Caki2 (cell line): ENCODE measurements around the gene CAP2. TPM values are rescaled to one million over a fixed set of nuclear protein-coding genes. Genes with fewer than 3 reads are reported as not detected.
"Not testable (repeated sequence)": the region's sequence is repeated elsewhere in the genome, so short reads cannot be mapped to it uniquely, and the experiment has no call there.

ENCODE experiments used
- DNase-seq: peaks from one replicate; pipeline ENCODE4 v3.0.0-alpha.2; 2015; ENCODE audit warnings: low read depth
- in situ Hi-C: cut with HindIII; loops from 2 replicates; pipeline ENCODE4 v1.10.0; 2016; ENCODE audit warnings: low sequenced_read_pairs, low pct_unique_long_range_greater_than_20kb, mixed read lengths
- total RNA-seq: library from RNA; depleted of rRNA; stranded (reverse); fragments of >200 nt; shearing (Covaris generic); gene quantifications from 2 replicates; pipeline ENCODE4 v1.2.3, GENCODE V29; 2014; ENCODE audit warnings: low replicate concordance

Gene CAP2
- total RNA-seq, 1 experiment from 2014 or later, result 16.5 TPM

DNA sequence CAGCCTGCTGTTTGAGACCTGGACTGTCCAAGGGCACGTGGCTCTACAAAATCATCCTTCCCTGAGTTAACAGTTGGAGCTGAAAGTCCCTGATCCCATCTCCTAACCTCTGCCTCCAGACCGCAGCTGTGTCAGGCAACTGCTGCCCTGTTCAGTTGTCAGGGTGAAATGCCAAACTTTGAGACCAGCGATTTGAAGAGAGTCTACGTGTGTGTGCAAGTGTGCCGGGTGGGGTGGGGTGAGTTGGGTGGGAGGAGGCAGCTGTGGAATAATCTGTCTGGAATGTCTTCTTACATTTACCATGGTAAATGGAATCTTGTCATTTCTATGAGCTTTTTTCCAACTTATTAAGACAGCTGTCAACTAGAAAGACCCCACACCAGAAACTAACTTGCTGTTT lies 125.7 kb downstream of the CAP2 start:
- in situ Hi-C loops, result no loop called here
- DNase-seq, result no peak

GRCh38 chr6:17525637-17526036 lies 132.2 kb downstream of the CAP2 start:
- no peak for DNase-seq
- in situ Hi-C loops, result no loop called here

DNA sequence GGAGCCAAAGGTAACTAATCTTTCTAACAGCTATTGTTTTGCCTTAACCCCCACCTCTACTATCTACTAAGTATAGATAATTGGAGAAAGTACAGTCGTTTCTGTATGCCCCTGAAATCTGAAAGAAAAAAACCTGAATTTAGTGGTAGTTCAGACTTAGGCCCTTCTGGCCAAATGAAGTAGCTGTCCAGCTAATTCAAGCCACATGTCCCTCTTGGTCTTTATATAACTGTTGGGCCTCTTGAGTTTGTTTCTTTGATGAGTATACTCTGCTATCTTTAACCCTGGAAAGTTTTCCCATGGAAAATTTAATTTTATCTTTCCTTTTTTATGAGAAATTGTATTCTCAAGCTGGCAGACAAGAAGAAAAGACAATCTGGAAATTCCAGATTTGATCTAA lies 133.7 kb downstream of the CAP2 start:
- DNase-seq, result no peak
- in situ Hi-C loops, result no loop called here

GRCh38 chr6:17530321-17530835 lies 137.0 kb downstream of the CAP2 start:
- in situ Hi-C loops, result no loop called here
- DNase-seq, result no peak

- in situ Hi-C loops, result no loop called here
- DNase-seq, result no peak
These were observed 143.2 kb downstream of the CAP2 start for GRCh38 chr6:17536586-17536985.

DNA sequence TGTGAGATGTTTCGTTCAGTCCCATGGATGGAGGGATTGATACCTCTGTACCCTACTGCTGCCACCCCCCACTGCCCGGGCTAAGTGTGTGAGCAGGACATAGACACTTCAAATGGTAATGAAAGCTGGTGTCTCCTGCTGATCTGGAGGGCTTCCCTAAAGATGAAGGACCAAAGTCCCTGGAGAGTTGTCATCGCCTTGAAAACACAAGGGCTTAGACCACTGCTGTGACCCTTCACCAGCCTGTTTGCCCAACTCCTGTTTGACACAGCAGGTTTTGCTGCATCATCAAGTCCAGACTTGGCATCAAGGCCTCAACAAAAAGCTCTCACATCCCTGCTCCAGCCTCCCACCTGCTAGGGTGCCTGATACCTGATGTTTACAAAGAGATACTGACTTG lies 148.8 kb downstream of the CAP2 start:
- in situ Hi-C loops, result no loop called here

GRCh38 chr6:17545681-17546080 lies 152.3 kb downstream of the CAP2 start:
- DNase-seq, in situ Hi-C loops: not testable (repeated sequence)

More for the DNA sequence above, 148.8 kb downstream of the CAP2 start:
- no peak for DNase-seq

DNA sequence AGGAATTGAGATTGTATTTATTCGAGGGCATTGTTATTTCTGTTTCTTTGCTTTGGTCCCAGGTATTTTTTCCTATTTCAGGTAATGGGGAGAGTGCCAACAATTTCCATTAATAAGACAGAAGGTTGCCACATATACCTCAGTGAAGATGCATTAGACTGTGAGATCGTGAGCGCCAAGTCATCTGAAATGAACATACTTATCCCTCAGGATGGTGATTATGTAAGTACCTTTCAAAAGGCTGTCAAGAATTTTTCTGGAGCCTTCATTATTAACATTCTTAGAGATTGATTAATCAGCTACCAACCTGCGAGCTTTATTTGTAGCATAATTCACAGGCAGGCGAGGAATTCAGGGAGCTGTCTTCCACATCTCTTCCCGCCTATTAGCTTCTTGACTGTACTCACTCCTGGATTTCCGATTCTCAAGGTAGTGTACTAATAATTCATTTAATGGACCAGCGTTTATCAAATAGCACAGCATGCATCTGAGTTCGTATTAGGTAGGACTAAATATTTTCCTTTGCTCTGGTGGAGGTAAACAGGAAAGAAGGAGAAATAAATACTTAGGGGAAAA lies 158.1 kb downstream of the CAP2 start:
- DNase-seq, result no peak
- in situ Hi-C loops, result no loop called here

DNA sequence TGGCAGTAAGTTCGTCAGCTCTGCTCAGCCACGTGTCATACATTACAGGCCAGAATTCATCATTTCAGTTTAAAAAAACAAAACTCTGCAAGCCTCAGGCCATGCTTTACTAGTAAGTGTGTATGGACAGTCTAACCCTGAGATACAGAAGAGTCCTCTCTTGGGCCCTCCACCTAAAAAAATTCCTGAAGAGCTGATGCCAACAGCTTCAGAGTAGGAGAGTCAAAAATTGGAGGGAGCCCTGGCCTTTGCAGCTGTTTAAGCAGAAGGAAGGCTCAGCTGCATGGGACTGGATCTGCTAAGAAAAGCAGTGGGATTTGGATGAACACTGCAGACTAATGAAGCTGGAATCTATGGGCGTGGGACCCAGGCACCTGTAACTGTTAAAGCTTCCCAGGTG lies 159.5 kb downstream of the CAP2 start:
- no peak for DNase-seq
- in situ Hi-C loops, result no loop called here

DNA sequence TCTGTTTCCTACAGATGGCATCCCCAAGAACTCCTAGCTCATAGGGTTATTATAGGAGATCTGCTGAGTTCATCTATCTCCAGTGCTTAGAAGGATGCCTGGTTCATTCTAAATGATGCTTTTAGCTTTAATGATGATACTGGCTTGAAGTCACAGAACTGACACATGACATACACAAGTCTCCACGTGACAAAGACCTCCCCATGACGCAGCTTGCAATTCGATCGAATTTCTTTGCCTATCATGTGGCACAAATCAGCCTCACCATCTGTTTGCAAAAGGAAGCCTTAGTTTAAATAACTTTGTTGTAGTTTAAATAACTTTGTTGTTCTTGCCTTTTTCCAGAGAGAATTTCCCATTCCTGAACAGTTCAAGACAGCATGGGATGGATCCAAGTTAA lies 162.6 kb downstream of the CAP2 start:
- in situ Hi-C loops, result no loop called here
- no peak for DNase-seq

- peak; percentile 25 for DNase-seq
These were observed 169.2 kb downstream of the CAP2 start for GRCh38 chr6:17562636-17563035.

DNA sequence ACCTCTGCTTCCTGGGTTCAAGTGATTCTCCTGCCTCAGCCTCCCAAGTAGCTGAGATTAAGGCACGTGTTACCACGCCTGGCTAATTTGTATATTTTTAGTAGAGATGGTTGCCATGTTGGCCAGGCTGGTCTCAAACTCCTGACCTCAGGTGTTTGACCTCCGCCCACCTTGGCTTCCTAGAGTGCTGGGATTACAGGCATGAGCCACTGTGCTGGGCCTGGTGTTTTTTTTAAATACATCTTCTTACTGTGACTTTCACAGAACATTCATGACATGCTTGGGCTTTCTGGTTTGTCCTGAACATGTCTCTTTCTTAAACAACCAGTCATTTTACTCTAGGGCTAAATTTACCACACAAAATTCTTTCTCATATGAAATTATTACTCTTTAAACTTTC lies 172.0 kb downstream of the CAP2 start:
- no peak for DNase-seq
- in situ Hi-C loops, result no loop called here

More at GRCh38 chr6:17562636-17563035, 169.2 kb downstream of the CAP2 start:
- in situ Hi-C loops, result no loop called here

DNA sequence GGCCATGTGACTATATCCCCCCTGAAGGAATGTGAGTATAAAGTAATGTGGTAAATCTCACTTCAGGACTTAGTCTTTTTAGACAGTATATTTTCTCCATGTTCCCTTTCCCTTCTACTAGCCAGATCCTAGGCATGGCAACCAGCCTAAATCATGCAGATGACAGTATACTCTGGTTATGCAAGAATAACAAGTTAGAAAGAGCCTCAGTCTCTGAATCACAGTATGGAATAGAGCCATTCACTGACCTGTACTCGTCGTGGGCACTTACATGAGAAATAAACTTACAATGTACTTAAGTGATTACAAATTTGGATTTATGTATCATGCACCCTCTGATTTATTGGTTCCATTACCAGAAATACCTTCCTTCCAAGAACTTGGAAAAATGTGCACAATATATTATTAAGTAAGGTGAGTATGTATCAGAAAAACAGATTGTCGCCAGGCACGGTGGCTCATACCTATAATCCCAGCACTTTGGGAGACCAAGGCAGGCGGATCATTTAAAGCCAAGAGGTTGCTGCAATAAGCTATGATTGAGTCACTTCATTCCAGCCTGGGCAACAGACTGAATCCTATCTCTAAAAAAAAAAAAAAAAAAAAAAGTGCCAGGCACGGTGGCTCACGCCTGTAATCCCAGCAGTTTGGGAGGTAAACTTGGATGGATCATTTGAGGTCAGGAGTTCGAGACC lies 181.6 kb downstream of the CAP2 start:
- no peak for DNase-seq
- in situ Hi-C loops, result no loop called here

- in situ Hi-C loops, result no loop called here
- peak; percentile 25 for DNase-seq
These were observed 183.7 kb downstream of the CAP2 start for GRCh38 chr6:17577059-17577458.

- peak; percentile 83 for DNase-seq
These were observed 187.2 kb downstream of the CAP2 start for GRCh38 chr6:17580518-17581048.

GRCh38 chr6:17581282-17581681 lies 187.9 kb downstream of the CAP2 start:
- in situ Hi-C loops, result not testable (repeated sequence)

More at GRCh38 chr6:17580518-17581048, 187.2 kb downstream of the CAP2 start:
- in situ Hi-C loops, result no loop called here

DNA sequence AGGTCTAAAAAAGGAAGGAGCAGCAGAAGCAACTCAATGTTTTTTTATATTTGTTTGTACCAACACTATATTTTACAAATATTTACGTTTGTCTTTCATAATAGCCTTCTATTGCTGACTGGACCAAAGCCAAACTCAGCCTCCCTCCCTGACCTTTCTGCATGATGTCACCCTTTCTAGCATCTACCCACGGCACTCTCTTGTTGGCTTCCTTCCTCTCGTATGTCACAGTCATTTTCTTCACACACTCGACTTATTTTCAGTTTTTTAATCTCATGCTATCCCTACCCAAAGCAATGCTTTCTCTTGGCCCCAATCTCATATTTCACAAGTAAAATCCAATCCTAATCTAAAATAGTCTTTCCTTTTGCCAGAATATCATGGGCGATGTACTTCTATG lies 190.4 kb downstream of the CAP2 start:
- in situ Hi-C loops, result no loop called here
- DNase-seq, result no peak

More at GRCh38 chr6:17581282-17581681, 187.9 kb downstream of the CAP2 start:
- DNase-seq, result peak; percentile 35

GRCh38 chr6:17584241-17584803 lies 190.9 kb downstream of the CAP2 start:
- in situ Hi-C loops, result no loop called here
- peak; percentile 70 for DNase-seq

DNA sequence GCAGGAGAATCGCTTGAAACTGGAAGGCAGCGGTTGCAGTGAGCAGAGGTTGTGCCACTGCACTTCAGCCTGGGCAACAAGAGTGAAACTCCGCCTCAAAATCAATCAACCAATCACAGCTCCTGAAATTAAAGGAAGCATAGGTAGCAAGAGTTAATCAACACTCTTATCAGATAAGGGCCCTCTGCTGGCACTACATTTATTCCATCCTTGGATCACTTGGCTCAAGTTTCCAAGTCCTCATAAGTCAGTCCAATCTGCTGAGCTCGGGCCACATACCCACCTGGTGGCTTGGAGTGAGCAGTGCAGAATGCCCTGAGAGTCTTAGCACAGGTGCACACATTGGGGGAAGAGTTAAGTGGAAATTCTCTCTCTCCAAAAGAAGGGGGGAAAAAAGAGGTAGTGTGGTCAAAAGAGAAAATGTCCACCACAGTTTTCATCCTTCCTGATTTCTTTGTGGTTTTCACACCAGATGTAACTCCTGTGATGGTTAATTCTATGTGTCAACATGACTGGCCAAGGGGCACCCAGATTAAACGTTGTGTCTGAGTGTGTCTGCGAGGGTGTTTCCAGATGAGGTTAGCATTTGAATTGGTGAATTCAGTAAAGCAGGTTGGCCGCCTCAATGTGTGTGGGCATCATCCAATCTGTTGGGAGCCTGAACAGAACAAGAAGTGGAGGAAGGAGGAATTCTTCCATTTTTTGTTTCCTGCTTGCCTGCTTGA lies 192.5 kb downstream of the CAP2 start:
- in situ Hi-C loops, result no loop called here
- peak; percentile 46 for DNase-seq
